Stimulated activated CD4-positive, alpha-beta T cell treated with anti-CD3 and anti-CD28 coated beads, Interleukin-1b, Interleukin-23, amount 100 ng/mL, for 4 hours (primary cell): ENCODE data around the gene VAMP2.

Source experiments
- DNase-seq, 2 donors: peaks; one replicate each; pipeline ENCODE4 v3.0.0-alpha.2; 2020; ENCODE audit warnings: low read depth in 2 of 2

The VAMP2 gene

GRCh38 chr17:8162233-8162996, at the start of gene VAMP2:
TSS of gene VAMP2 (minus strand) at chr17:8162948. CDS start at chr17:8162879, 69 bp downstream.
- DNase-seq: peak in 1 of 2 donors; percentile 72

GRCh38 chr17:8210761-8211458, 48.2 kb upstream of the VAMP2 start:
- no peak for DNase-seq

- peak; percentile 82 to 87 for DNase-seq
These were observed 47.4 kb upstream of the VAMP2 start, which contains the start of gene AURKB for GRCh38 chr17:8209907-8210760. TSS of gene AURKB (minus strand) at chr17:8210575. CDS start at chr17:8210224, 351 bp downstream.

GRCh38 chr17:8206536-8206935, 43.8 kb upstream of the VAMP2 start:
- DNase-seq: no peak

- DNase-seq: no peak
These were observed 42.2 kb upstream of the VAMP2 start for GRCh38 chr17:8204761-8205555.

- no peak for DNase-seq
These were observed 29.5 kb upstream of the VAMP2 start for GRCh38 chr17:8192070-8192815.

GRCh38 chr17:8190506-8190905, 27.8 kb upstream of the VAMP2 start:
- no peak for DNase-seq

- peak; percentile 85 to 89 for DNase-seq
These were observed 27.1 kb upstream of the VAMP2 start, which contains the start of gene BORCS6 for GRCh38 chr17:8189711-8190477. TSS of gene BORCS6 (minus strand) at chr17:8190180. CDS start at chr17:8190140, 40 bp downstream.

GRCh38 chr17:8189041-8189710, 26.4 kb upstream of the VAMP2 start:
- no peak for DNase-seq

GRCh38 chr17:8188263-8188839, 25.6 kb upstream of the VAMP2 start:
- DNase-seq: no peak

GRCh38 chr17:8187517-8188262, 24.9 kb upstream of the VAMP2 start:
- peak; percentile 88 to 96 for DNase-seq

- DNase-seq: peak; percentile 94 to 96
These were observed 24.2 kb upstream of the VAMP2 start for GRCh38 chr17:8186787-8187516.

- DNase-seq: no peak
These were observed 23.7 kb upstream of the VAMP2 start for GRCh38 chr17:8186446-8186786.

GRCh38 chr17:8185582-8186445, 23.1 kb upstream of the VAMP2 start:
- DNase-seq: peak; percentile 96 to 98

- no peak for DNase-seq
These were observed 14.4 kb upstream of the VAMP2 start for GRCh38 chr17:8176998-8177731.
